Peyer's patch (tissue), 4 donors: ENCODE measurements around the gene XKR8.

Experiments used
- POLR2A ChIP-seq, 2 donors: fragments of 450-650 bp; IDR thresholded peaks; one replicate each; pipeline ENCODE4 v1.5.1; 2017; ENCODE audit warnings: antibody characterized with exemption in 2 of 2, mild to moderate bottlenecking in 2 of 2, moderate library complexity in 2 of 2
- TF ChIP-seq, protein P1 (sequence below), 6 experiments: fragments of 450-650 bp in 4 of 6; fragments of 200-600 bp in 2 of 6; sonication (generic) in 1 of 6; IDR thresholded peaks; one replicate each; pipeline ENCODE4 v1.5.1; 2017 to 2019; ENCODE audit warnings: antibody characterized with exemption in 6 of 6, mild to moderate bottlenecking in 3 of 6, moderate library complexity in 1 of 6

DNA sequence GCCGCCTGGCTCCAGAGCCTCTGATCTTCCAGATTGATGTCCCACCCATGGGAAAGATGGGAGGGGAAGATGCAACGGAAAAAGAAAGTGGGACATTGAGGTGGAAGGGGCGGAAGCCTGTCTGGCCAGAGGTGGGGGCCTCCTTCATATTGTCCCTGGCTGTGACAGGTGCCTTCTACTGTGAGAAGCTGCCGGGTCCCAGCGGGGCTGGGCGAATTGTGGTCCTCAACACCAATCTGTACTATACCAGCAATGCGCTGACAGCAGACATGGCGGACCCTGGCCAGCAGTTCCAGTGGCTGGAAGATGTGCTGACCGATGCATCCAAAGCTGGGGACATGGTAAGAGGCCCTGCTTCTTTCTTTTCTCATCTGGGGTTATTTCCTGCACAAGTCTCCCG, 5.6 kb upstream of the XKR8 start:
- TF ChIP-seq, protein P1, sequence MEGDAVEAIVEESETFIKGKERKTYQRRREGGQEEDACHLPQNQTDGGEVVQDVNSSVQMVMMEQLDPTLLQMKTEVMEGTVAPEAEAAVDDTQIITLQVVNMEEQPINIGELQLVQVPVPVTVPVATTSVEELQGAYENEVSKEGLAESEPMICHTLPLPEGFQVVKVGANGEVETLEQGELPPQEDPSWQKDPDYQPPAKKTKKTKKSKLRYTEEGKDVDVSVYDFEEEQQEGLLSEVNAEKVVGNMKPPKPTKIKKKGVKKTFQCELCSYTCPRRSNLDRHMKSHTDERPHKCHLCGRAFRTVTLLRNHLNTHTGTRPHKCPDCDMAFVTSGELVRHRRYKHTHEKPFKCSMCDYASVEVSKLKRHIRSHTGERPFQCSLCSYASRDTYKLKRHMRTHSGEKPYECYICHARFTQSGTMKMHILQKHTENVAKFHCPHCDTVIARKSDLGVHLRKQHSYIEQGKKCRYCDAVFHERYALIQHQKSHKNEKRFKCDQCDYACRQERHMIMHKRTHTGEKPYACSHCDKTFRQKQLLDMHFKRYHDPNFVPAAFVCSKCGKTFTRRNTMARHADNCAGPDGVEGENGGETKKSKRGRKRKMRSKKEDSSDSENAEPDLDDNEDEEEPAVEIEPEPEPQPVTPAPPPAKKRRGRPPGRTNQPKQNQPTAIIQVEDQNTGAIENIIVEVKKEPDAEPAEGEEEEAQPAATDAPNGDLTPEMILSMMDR (IDR thresholded peaks at IDR 0.05): no peak
- TF ChIP-seq POLR2A (IDR thresholded peaks at IDR 0.05): no peak
